Muscle of back (tissue), 11 donors: Measurements from ENCODE around the gene ARID5B. TPM values are rescaled to one million over a fixed set of nuclear protein-coding genes. Genes with fewer than 3 reads are reported as not detected.
A peak's percentile ranks its signal among the peaks of the same experiment; 100 is the strongest.

Experiments
- DNase-seq, 3 donors: peaks; one replicate each; pipeline versions ENCODE4 v3.0.0 to v3.0.0-alpha.2; 2013
- polyA plus RNA-seq, 10 donors: library from polyadenylated mRNA; unstranded; fragments of 120-200 nt; gene quantifications; one replicate each; pipeline ENCODE4 v1.2.1, GENCODE V29; 2013; ENCODE audit not compliant: insufficient read length in 10 of 10

The ARID5B gene
- polyA plus RNA-seq, 10 donors, result 11.5 to 30.6 (median 19.6) TPM

DNA sequence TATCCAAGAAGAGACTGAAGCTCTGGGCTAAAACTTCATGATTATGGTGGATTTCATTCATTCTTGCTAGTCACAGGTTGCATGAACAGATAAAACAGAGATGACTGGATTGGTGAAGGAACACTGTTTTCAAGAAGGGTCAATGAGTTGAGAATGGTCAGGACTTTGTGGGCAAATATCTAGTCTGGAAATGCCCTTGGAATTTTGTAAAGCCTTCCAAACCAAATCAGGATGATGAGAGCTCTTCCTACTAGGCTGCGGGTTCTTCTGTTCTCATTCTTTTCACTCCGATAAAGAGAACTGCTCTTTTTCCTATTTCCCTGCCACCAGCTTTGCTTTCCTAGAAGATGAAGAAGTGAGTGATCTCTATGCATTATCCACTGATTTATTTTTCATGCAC lies 171.4 kb downstream of the ARID5B start:
- DNase-seq, result no peak

DNA sequence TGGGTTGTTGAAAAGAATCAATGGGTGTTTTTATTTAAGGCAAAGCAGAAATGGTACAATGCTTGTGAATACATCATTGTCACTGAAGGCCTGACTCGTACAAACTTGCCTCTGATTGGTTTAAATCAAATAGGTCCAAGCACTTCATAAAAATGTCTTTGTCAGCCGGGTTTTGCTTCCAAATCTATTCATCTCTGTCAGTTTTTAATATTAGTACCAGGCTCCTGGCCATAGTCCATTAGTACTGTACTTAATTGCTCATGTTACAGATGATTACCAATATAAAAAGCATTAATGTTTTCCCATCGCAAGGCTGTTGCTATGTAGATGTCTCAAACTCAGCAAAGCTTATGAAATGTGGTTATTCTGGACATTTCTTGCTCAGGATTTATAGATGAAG lies 171.9 kb downstream of the ARID5B start:
- peak in 1 of 3 donors; percentile 56 for DNase-seq

DNA sequence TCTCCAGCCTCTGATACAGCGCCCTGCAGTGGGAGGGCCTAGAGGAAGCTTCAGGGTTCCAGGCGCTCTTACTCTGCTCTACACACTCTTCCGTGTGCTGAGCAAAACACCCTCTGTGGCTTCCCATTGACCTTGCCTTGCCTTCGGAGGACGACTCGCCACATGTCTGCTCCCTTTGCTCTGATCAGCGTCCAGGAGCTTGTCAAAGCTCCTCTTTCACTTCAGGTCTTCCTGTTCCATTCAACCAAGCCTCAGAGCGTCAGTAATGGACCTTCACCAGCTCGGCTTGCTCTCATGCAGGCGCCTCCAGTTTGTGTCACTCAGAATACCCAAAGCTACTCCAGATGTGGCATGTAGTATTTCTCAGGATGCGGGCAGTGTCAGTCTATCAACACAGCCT lies 173.9 kb downstream of the ARID5B start:
- no peak for DNase-seq

DNA sequence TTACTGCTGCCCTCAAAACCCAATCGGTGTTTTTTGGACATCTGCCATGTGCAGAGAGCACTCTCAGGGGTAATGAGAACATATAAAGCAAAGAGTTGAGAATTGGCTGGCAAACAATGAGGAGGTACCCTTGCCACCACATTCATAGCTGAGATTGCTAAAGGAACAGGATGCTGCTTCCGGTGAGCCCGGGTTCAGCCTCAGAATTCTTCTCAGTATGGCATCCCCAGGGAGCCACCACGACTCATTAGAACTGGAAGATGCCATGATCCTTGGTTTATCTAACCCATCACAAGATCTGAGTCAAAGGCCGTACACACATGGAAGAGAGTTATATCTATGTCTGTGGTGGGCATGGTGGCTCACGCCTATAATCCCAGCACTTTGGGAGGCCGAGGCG lies 174.4 kb downstream of the ARID5B start:
- no peak for DNase-seq

DNA sequence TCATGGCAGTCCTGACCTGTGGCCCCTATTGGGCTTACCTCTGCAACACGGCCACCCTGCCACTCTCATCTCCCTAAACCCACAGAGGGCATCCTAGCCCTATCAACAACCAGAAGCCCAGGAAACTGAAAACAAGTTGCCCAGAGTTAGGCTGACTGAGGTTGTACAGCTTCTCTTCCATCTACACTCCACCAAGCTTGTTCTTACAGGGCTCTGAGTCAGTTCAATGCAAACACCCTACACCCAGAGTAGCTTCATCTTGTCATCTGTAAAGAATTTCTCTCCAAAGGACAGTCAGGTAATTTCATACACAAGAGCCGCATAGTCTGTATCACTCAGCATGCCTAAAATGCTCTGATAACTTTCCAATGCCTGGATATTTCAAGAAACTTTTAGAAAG lies 175.4 kb downstream of the ARID5B start:
- peak in 2 of 3 donors; percentile 35 to 76 for DNase-seq

DNA sequence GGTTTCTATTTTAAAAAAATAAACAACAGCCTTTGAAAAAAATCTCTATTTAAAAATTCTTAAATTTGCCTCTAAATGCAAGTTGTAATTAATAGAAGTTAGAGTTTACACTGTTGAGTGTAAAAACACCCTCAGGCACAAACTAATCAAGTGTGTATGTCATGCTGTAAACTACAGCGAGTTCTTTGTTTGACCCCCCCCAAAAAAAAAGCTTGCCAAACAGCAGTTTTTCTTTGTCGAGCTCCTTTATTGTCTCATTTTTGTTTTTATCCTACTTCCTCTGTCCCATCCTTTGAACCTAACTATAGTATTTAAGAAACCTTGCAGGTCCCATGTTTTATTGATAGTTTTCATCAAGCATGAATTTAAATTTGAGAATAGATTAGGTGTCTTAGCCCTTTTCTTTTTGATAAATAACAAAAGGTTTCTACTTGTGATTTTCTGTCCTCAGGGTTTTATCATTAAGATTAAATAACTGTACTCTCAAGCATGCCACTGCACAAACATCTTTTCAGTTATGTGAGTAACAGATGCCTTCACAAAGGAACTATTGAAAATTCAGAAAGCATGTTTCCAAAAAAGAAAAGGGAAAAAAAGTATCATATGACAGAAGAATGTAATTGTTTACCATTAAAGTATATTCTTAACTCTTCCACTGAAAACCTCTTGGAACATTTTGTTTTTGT lies 176.0 kb downstream of the ARID5B start:
- no peak for DNase-seq

DNA sequence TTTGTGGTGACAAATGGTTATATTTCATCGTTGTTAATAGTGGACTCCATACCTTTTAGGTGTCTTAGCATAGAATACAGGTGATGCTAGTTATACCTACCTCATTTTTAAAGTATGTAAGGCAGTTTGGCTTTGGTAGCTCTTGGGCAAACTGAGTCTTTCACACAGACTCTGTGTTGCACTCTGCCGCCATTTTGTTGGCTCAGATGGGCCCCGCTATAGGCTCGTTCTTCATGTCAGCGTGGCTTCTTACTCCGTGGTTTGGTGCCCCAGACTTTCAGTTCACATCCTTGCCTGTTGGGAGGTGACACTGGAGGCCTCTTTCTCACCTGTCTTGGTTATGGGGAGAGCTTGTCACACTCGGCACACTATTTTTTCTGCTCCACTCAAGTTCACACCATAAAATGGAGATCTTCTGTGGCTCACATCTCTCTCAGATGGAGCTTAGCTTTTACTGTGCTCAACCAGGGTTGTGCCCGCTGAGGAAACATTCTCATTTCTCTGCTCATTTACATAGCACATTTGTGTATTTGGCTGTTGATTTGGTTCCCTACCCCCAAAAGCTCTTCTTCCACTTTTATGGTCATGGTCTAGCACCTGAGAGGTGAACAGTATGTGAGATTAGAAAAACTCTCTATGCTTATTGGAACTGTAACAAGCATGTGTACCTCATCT lies 178.5 kb downstream of the ARID5B start:
- no peak for DNase-seq

DNA sequence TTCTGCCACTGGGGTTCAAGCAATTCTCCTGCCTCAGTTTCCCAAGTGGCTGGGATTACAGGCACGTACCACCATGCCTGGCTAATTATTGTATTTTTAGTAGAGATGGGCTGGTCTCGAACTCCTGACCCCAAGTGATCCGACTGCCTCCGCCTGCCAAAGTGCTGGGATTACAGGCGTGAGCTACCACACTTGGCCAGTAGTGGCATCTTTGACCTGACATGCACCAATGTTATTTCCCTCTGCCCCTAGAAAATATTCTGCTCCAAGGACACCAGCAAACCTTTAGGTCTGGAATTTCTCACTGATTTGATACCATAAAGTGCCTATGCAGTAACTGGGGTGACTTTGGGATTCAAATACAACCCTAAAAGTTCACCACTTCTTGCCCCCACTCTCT lies 179.4 kb downstream of the ARID5B start:
- no peak for DNase-seq

DNA sequence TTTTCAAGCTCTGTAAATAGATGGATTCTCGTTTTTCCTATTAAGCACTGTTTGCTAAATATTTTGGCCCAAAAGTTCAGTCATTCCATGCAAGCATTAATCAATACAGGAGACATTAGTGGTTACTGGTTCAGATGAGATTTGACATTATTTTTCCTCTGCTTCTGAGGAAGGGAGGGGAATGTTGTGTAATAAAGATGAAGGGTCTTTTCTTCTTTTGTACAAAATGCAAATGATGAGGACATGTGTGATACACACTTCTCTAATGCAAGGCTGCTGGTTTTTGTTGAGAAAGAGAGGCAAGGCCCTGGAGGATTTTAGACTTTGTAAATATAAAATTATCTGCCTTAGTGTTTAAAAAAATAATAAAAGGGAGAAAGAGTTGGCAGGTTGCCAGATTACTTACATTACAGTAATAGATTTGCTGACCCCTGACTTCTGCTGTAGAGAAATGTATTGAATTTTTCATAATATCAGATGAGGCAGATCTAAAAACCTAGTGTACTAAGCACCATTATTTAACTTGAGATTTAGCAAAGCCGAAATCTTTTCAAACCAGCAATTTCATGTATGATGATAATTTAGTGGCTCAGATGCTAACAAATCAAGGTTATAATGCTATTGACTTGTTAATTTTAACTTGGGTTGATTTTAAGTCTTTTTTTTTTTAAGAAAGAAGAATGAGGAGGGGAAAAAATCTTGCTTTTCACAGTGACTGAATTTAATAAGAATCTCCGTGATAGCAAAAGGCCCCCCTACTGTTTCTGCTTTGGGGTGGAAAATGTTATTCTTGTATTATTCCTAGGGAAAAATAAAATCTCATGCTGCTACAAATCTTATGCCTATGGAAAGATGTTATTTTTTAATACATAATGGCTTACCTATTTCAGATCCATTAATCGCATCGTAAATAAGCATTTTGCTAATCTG lies 180.1 kb downstream of the ARID5B start:
- DNase-seq, result peak in 2 of 3 donors; percentile 39 to 60

DNA sequence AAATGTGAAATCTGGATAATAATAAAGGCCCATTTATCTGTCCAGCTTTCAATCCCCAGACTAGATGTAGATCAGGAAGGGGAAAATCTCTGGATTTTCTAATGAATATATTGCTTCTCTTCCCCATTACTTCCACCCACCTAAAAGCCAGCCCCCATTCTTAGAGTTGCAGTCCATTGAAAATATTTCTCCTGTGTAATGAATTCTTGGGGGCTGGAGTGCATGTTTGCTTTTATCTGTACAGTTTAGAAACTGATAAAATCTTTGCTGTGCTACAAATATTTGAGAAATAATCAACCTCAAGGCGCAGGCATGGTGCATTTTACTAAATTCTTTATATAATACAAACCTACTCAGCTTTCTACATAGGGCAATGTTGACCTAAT lies 180.8 kb downstream of the ARID5B start:
- DNase-seq, result no peak

DNA sequence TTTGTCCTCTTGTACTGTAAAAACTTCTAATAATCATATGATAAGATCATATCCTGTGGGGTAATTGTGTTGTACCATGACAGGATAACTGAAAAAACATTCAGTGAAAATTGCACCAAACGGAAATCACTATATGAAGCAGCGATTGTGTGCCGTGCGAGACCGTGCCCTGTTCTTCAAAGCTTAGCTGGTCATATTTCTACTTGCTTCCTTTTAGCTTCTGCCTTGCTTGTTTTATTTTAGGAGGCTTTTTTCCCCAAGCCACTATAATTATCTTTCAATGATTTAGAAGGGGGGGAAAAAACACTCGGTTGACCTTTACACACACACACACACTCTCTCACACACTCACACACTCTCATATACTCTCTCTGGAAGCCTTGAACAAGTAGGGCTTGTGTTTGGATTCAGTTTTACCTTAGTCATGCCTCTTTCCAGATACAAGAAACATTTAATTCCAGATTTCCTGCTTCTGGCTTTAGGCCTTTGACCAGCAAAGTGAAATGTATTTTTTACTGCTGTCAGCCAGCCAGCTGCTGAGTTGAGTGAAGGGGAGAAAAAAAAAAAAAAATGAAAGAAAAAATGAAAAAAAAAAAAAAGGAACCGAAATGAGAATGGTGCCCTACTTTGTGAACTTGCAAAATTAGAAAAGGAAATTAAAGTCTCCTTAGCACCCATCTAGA lies 181.4 kb downstream of the ARID5B start:
- DNase-seq, result peak in 2 of 3 donors; percentile 82 to 88

DNA sequence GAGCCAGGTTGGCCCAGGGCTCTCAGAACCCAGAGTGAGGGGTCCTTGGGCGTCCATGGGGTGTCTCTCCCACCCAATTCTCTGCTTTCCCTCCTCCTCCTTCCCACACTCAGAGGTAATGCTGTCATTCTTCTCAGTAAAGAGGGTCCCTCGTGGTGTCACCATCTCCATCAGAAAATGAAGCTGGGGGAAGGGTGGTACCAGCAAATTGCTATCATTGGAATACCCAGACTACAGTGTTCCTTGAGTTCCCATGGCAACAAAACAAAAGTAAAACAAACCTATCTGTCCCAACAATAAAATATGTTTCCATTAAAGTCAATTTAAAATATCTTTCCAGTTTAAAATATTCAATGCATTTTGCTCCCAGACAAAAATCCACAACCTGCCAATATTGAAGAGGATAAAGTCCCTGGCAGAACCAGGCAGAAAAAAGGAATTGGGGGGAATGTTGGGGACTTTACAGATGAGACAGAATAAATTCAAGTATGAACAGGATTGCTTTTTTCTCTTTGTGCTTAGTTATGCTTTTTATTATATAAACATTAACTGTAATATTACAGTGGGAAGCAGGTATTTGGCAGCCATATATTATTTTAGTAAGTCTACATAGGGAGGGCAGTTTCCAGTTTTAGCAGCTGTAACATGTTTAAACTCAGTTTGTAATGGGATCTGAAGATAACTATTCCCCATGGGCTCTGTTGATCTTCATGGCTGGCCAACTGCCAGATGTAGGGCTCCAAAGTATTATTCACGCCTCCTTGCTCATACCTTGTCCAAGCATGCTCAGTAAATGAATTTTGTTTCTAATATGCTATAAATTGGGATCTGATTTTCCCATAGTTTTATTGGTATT lies 182.1 kb downstream of the ARID5B start:
- DNase-seq, result peak; percentile 86 to 92 (median 87)

DNA sequence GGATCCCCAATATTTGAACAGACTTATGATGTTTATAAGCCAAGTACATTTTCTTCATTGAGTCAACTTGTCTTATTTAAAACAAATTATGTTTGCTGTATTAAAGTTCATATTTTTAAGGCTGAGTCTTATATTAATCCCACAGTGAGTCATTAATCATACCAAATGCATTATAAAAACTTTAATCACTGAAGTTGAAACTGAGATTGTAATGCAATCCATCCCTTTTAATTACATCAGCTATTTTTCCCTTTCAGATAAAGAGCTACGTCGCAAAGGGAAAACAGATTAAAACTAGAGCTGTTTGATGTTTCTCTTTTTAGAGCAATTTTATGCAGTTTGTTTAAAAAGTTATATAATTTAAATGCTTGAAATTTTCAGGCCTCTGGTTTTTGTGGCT lies 183.0 kb downstream of the ARID5B start:
- DNase-seq, result no peak

DNA sequence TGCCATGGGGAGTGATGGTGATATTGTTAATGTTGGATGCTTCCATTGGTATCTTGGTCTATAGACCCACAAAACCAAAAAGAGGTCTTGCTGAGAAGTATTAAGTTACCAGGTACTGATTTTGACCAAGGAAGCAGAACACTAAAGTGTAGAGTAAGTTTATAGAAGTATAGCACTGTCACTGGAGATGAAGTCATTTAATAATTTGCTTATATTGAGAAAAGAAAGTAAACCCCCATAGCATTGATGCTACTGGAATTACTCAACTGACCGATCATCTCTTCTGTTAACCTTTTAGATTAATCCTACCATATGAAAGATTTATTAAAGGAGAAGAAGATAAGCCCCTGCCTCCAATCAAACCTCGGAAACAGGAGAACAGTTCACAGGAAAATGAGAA lies 183.9 kb downstream of the ARID5B start:
- no peak for DNase-seq

DNA sequence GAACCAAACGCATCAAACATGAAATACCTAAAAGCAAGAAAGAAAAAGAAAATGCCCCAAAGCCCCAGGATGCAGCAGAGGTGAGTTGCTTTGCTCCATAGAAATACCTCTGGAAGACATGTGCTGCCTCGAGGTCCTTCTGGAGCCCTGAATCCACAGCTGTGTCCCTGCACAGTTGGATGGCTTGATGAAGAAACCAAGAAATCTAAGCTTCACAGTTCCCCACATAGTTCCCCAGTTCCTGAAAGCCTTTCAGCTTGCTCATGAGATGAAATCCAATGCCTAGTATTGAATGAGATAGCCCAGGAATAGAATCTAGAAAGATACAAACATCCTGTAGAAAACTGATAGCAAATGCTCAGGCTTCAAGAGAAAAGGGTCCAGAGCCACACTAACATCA lies 184.3 kb downstream of the ARID5B start:
- DNase-seq, result no peak

DNA sequence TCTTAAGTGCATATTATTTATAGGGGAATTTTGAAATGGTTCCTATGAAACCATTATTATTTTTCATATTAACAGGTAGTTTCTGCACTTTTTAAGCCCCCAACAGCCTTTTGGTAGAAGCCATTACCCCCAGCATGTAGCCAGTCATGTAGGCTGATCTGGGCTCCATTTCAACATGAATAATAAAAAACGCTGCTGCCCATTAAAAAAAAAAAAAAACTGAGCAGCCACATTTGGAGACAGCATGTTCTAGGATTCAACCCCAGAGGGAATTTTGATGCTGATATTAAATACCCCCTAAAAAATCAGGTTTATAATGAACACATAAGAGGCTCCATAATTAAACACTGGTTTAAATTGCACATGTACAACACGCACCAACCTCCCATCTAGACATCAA lies 185.8 kb downstream of the ARID5B start:
- no peak for DNase-seq

DNA sequence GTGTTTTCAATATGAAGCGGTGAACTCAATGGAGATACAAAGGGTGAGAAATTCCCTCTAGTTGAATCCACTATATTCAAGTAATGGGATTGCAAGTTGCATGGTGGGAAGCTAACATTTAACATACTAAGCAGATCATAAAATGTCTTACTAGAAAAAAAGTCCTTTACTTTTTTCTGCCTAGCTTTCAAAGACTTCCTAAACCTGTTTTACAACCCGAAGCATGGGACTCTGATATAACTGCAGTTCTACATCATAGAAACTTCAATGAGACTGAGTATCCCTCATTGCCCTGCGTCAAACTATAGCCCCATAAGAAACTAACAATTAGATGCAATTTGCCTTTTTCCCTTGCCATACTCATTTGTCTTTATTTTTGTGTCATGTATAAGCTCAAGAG lies 187.3 kb downstream of the ARID5B start:
- no peak for DNase-seq

DNA sequence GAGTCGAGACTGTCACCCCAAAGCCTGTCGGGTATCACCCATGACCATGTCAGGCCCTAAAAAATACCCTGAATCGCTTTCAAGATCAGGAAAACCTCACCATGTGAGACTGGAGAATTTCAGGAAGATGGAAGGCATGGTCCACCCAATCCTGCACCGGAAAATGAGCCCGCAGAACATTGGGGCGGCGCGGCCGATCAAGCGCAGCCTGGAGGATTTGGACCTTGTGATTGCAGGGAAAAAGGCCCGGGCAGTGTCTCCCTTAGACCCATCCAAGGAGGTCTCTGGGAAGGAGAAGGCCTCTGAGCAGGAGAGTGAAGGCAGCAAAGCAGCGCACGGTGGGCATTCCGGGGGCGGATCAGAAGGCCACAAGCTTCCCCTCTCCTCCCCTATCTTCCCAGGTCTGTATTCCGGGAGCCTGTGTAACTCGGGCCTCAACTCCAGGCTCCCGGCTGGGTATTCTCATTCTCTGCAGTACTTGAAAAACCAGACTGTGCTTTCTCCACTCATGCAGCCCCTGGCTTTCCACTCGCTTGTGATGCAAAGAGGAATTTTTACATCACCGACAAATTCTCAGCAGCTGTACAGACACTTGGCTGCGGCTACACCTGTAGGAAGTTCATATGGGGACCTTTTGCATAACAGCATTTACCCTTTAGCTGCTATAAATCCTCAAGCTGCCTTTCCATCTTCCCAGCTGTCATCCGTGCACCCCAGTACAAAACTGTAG lies 191.0 kb downstream of the ARID5B start:
- peak in 1 of 3 donors; percentile 59 for DNase-seq

DNA sequence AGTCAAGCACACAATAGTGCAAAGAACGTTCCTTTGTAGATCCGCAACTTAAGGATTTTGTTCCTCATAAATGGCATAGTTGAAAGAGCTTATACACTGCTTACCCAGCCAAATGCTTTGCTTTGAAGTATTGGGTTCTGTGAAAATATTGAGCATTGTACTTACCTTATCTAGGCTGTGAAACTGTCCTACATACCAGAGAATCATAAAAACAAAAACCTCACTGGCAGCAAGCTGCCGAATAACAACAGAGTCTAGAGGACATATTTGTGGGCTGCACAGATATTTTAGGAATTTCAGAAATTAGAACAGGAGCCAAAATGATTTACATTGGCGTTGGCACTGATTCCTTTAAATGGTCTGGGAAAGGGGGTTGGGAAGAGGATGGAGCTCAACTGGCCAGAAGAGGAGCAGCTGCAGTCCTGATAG lies 192.4 kb downstream of the ARID5B start:
- DNase-seq, result peak in 2 of 3 donors; percentile 42 to 78
